Hepatocyte (in vitro differentiated cells): ENCODE data around the gene MAP3K3. TPM values are rescaled to one million over a fixed set of nuclear protein-coding genes. Genes with fewer than 3 reads are reported as not detected.

Experiments
- DNase-seq: peaks from one replicate; pipeline ENCODE4 v3.0.0-alpha.2; 2016; ENCODE audit warnings: low spot score
- H2AFZ ChIP-seq: fragments of 200-600 bp; sonication (generic); 2 replicates; pipeline ENCODE4 v1.6.0; 2016; ENCODE audit warnings: antibody characterized with exemption, mild to moderate bottlenecking
- H3K27ac ChIP-seq: fragments of 200-600 bp; sonication (generic); 2 replicates; pipeline ENCODE4 v1.5.1; 2016; ENCODE audit warnings: mild to moderate bottlenecking
- H3K27me3 ChIP-seq: fragments of 200-600 bp; sonication (generic); 2 replicates; pipeline ENCODE4 v1.6.1; 2016
- H3K36me3 ChIP-seq: fragments of 200-600 bp; sonication (generic); replicated peaks from 2 replicates; pipeline ENCODE4 v1.5.1; 2016; ENCODE audit warnings: low read depth; ENCODE audit not compliant: insufficient read depth
- H3K4me1 ChIP-seq: fragments of 200-600 bp; sonication (generic); 2 replicates; pipeline ENCODE4 v1.5.1; 2016; ENCODE audit warnings: mild to moderate bottlenecking, moderate library complexity; ENCODE audit not compliant: insufficient read depth
- H3K4me2 ChIP-seq: fragments of 200-600 bp; sonication (generic); 2 replicates; pipeline ENCODE4 v1.6.0; 2016
- H3K4me3 ChIP-seq: fragments of 200-600 bp; sonication (generic); 2 replicates; pipeline ENCODE4 v1.5.1; 2016; ENCODE audit warnings: mild to moderate bottlenecking
- H3K79me2 ChIP-seq: fragments of 200-600 bp; sonication (generic); 2 replicates; pipeline ENCODE4 v1.6.0; 2017; ENCODE audit warnings: mild to moderate bottlenecking
- H3K9me2 ChIP-seq: fragments of 200-600 bp; sonication (generic); replicated peaks from 2 replicates; pipeline ENCODE4 v1.6.0; 2017; ENCODE audit warnings: mild to moderate bottlenecking; ENCODE audit not compliant: insufficient read depth
- H3K9me3 ChIP-seq: fragments of 200-600 bp; sonication (generic); 2 replicates; pipeline ENCODE4 v1.5.1; 2016; ENCODE audit warnings: low read depth, mild to moderate bottlenecking
- H4K20me1 ChIP-seq: fragments of 200-600 bp; sonication (generic); 2 replicates; pipeline ENCODE4 v1.6.0; 2016; ENCODE audit warnings: mild to moderate bottlenecking; ENCODE audit not compliant: insufficient read depth, poor library complexity, severe bottlenecking
- EZH2 ChIP-seq: fragments of 200-600 bp; sonication (generic); IDR thresholded peaks from 2 replicates; pipeline ENCODE4 v1.6.1; 2016; ENCODE audit warnings: antibody characterized with exemption, mild to moderate bottlenecking, borderline replicate concordance
- EZH2phosphoT487 ChIP-seq: fragments of 200-600 bp; sonication (generic); IDR thresholded peaks from one replicate; pipeline ENCODE4 v1.6.1; 2018; ENCODE audit warnings: antibody characterized with exemption, mild to moderate bottlenecking, low read depth, moderate library complexity; ENCODE audit not compliant: unreplicated experiment, severe bottlenecking
- WGBS: methylation state at CpG from one replicate; pipeline ENCODE4 v1.1.6; 2016; ENCODE audit warnings: low lambda C conversion rate; ENCODE audit errors: missing lambda C conversion rate; 5-methylcytosine and 5-hydroxymethylcytosine counted together
- polyA plus RNA-seq: library from polyadenylated mRNA; unstranded; fragments of >200 nt; fragmentation: Nextera tagmentation; extraction: Ambion mirVana; gene quantifications from 2 replicates; pipeline ENCODE4 v1.2.1, GENCODE V29; 2016
- total RNA-seq: library from RNA; depleted of rRNA; stranded (reverse); fragments of >200 nt; gene quantifications from 2 replicates; pipeline ENCODE4 v1.2.3, GENCODE V29; 2014
- TF ChIP-seq, protein P1 (sequence below): fragments of 200-600 bp; sonication (generic); IDR thresholded peaks from 2 replicates; pipeline ENCODE4 v1.5.1; 2016; ENCODE audit warnings: antibody characterized with exemption, mild to moderate bottlenecking; ENCODE audit not compliant: poor library complexity

Gene MAP3K3
- total and polyA plus RNA-seq, 2 experiments from 2014 or later: 13.4 to 15.5 TPM

DNA sequence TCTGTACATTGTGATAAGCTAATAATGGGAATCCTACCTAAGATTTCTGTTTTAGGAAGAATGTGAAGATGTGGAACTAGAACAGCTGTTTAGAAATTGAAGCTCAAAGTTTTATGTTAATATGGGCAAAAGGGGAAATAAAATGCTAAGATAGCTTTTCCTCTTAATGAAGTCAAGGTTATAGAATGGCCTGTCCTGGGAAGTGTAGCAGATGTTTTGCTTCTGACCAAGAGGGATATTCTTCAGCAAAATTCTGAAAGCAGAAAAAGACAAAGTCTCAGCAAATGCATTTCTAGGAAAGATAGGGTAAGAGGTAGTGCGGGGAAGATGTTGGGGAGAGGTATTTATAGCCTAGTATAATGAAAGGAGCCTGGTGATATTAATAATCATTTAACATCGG is 13.1 kb downstream of the MAP3K3 start:
- no peak overlapping the region for H3K27ac ChIP-seq

DNA sequence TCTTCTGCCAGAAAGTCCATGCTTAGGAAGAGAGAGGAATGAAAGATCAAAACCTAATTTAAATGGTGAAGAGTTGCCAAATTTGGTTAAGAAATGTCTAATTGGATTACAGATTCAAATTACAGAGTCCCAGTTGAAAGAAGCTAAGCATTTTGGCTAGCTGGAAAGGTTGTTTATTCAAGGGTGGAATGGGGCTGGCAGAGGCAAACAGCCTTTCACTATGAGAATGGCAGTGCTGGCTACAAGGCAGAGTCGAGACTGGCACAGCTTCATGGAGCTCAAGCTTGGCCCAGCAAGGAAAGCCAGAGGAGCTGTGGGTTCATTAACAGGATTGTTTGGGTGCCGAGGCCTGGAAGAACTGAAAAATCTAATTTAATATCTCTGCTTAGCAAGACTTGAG is 13.6 kb downstream of the MAP3K3 start:
- H3K27ac ChIP-seq: no peak overlapping the region
- no peaks in the 10 kb centered on the region for H3K9me2 ChIP-seq
- TF ChIP-seq, protein P1, sequence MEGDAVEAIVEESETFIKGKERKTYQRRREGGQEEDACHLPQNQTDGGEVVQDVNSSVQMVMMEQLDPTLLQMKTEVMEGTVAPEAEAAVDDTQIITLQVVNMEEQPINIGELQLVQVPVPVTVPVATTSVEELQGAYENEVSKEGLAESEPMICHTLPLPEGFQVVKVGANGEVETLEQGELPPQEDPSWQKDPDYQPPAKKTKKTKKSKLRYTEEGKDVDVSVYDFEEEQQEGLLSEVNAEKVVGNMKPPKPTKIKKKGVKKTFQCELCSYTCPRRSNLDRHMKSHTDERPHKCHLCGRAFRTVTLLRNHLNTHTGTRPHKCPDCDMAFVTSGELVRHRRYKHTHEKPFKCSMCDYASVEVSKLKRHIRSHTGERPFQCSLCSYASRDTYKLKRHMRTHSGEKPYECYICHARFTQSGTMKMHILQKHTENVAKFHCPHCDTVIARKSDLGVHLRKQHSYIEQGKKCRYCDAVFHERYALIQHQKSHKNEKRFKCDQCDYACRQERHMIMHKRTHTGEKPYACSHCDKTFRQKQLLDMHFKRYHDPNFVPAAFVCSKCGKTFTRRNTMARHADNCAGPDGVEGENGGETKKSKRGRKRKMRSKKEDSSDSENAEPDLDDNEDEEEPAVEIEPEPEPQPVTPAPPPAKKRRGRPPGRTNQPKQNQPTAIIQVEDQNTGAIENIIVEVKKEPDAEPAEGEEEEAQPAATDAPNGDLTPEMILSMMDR: no peak
- TF ChIP-seq EZH2phosphoT487 (no peak), EZH2 (no peak)
- H2AFZ ChIP-seq: no peak overlapping the region
- H4K20me1 ChIP-seq: no peaks in the 10 kb centered on the region
- H3K4me2 ChIP-seq: no peak overlapping the region
- peaks cover 13% of the 10 kb centered on the region for H3K79me2 ChIP-seq
- no peak for DNase-seq
- H3K4me1 ChIP-seq: no peaks in the 10 kb centered on the region
- H3K4me3 ChIP-seq: no peak overlapping the region
- H3K9me3 ChIP-seq: no peaks in the 10 kb centered on the region
- H3K27me3 ChIP-seq: no peaks in the 10 kb centered on the region
- 95% methylated on average over 2 of the region's 2 CpGs for WGBS
- H3K36me3 ChIP-seq: no peaks in the 10 kb centered on the region

More for the DNA sequence above, 13.1 kb downstream of the MAP3K3 start:
- no peaks in the 10 kb centered on the region for H3K9me2 ChIP-seq
- DNase-seq: no peak
- H3K36me3 ChIP-seq: no peaks in the 10 kb centered on the region
- H3K4me2 ChIP-seq: no peak overlapping the region
- no peaks in the 10 kb centered on the region for H4K20me1 ChIP-seq
- H2AFZ ChIP-seq: no peak overlapping the region
- H3K4me1 ChIP-seq: no peaks in the 10 kb centered on the region
- peaks cover 18% of the 10 kb centered on the region for H3K79me2 ChIP-seq
- H3K27me3 ChIP-seq: no peaks in the 10 kb centered on the region
- TF ChIP-seq EZH2phosphoT487 (no peak), EZH2 (no peak)
- TF ChIP-seq, protein P1: no peak
- H3K9me3 ChIP-seq: no peaks in the 10 kb centered on the region
- H3K4me3 ChIP-seq: no peak overlapping the region
- 98% methylated on average over 2 of the region's 2 CpGs for WGBS

DNA sequence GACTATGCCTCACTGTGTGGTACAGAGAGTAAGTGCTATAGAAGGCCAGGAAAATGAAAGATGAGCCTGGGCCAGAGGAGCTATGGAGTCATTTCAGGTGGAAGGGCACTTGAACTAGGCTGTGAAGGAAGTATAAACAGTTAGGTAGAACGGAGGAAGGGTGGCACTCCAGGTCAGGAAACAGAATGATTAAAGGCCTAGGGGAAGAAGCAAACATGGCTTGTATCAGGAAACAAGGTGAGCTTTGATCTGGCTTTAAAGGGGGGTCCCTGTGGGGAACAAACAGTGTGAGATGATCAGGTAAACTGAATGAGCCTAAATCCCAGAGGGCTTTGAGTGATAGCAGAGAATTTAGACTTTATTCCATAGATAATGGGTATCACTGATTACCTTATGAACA is 16.9 kb downstream of the MAP3K3 start:
- no peak overlapping the region for H3K27ac ChIP-seq
- H3K36me3 ChIP-seq: no peaks in the 10 kb centered on the region
- H3K4me2 ChIP-seq: no peak overlapping the region
- H3K4me1 ChIP-seq: no peaks in the 10 kb centered on the region
- no peaks in the 10 kb centered on the region for H4K20me1 ChIP-seq
- no peak overlapping the region for H3K4me3 ChIP-seq
- H3K79me2 ChIP-seq: no peaks in the 10 kb centered on the region
- no peaks in the 10 kb centered on the region for H3K9me3 ChIP-seq
- DNase-seq: no peak
- WGBS: 24% methylated on average over 1 of the region's 1 CpG
- H3K9me2 ChIP-seq: no peaks in the 10 kb centered on the region
- no peak for TF ChIP-seq EZH2
- TF ChIP-seq EZH2phosphoT487: no peak
- TF ChIP-seq, protein P1: no peak
- no peak overlapping the region for H2AFZ ChIP-seq
- no peaks in the 10 kb centered on the region for H3K27me3 ChIP-seq

DNA sequence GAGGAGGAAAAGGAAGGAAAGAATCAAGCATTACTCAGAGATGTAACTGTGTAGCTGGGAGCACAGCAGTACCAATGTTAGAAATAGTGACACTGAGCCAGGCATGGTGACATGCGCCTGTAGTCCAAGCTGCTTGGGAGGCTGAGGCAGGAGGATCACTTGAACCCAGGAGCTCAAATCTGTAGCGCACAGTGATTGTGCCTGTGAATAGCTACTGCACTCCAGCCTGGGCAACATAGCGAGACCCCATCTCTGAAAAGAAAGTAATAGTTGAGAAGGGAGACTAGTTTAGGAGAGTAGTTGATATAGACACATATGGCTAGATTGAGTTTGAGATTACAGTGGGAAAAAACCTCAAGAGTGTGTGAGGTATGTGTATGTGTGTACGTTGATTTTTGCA is 17.8 kb downstream of the MAP3K3 start:
- Histone ChIP-seq H3K27me3 (no peaks in the 10 kb centered on the region), H3K4me1 (no peaks in the 10 kb centered on the region), H4K20me1 (no peaks in the 10 kb centered on the region), H2AFZ (no peak overlapping the region), H3K4me2 (no peak overlapping the region), H3K9me3 (no peaks in the 10 kb centered on the region), H3K27ac (no peak overlapping the region), H3K36me3 (no peaks in the 10 kb centered on the region), H3K79me2 (no peaks in the 10 kb centered on the region), H3K9me2 (no peaks in the 10 kb centered on the region), H3K4me3 (no peak overlapping the region)
- TF ChIP-seq EZH2 (no peak), EZH2phosphoT487 (no peak)
- TF ChIP-seq, protein P1: no peak
- 90% methylated on average over 4 of the region's 4 CpGs for WGBS
- DNase-seq: no peak
